ENCODE measurements around the gene DIDO1. TPM values are rescaled to one million over a fixed set of nuclear protein-coding genes. Genes with fewer than 3 reads are reported as not detected.

DIDO1 gene
- total RNA-seq, 4 donors from 2014 or later, result 68.3 to 135 (median 88.0) TPM

- intact Hi-C loops (cut with DNase I; ENCODE audit: low total_unique reads), result loop anchor here (5.0 kb wide), 1 partner anchor 465 kb away; the partner anchor contains the start of gene RBBP8NL
- TF ChIP-seq EP300 (IDR thresholded peaks at IDR 0.05; ENCODE audit: low read depth), result no peak
- TF ChIP-seq CTCF (IDR thresholded peaks at IDR 0.05), result no peak
Observed at GRCh38 chr20:62892348-62893304, 33.7 kb downstream of the DIDO1 start.

GRCh38 chr20:62891111-62891510, 35.2 kb downstream of the DIDO1 start:
- Histone ChIP-seq H3K4me1 (peaks cover 4 to 12% (median 7%) of the 10 kb centered on the region in 4 donors), H3K9me3 (no peaks in the 10 kb centered on the region), H3K27ac (no peak overlapping the region), H3K36me3 (peaks cover 0 to 76% (median 35%) of the 10 kb centered on the region in 4 donors), H3K4me3 (no peak overlapping the region), H3K27me3 (no peaks in the 10 kb centered on the region)
- intact Hi-C loops (cut with DNase I; ENCODE audit: low total_unique reads), result loop anchor here (5.0 kb wide), 1 partner anchor 464 kb away; the partner anchor contains the start of gene RBBP8NL
- TF ChIP-seq EP300 (IDR thresholded peaks at IDR 0.05; ENCODE audit: low read depth) (no peak), POLR2AphosphoS5 (IDR thresholded peaks at IDR 0.05) (no peak), CTCF (IDR thresholded peaks at IDR 0.05) (no peak), POLR2A (IDR thresholded peaks at IDR 0.05) (no peak)
- in situ Hi-C loops (cut with MboI; ENCODE audit: low pct_ligation_motif_present in 1 of 4, low pct_unique_long_range_greater_than_20kb in 1 of 4, low sequenced_read_pairs in 3 of 4), result loop anchor here in 3 of 4 donors (5.0 to 25.0 kb wide), 2 partner anchors 121 kb away; partner anchors contain the start of gene BHLHE23 (in 2 of the 3)
- DNase-seq, result no peak
- WGBS, 2 donors (ENCODE audit: low coverage in 1 of 2), result 88% methylated on average over 15 of the region's 15 CpGs; no CpG with 5 or more reads in 1 of the 2 donors

More at GRCh38 chr20:62892348-62893304, 33.7 kb downstream of the DIDO1 start:
- no peak overlapping the region for H3K27ac ChIP-seq
- H3K9me3 ChIP-seq, result no peaks in the 10 kb centered on the region
- H3K36me3 ChIP-seq, result peaks cover 0 to 81% (median 37%) of the 10 kb centered on the region in 4 donors
- no peak for DNase-seq
- in situ Hi-C loops (cut with MboI; ENCODE audit: low pct_ligation_motif_present in 1 of 4, low pct_unique_long_range_greater_than_20kb in 1 of 4, low sequenced_read_pairs in 3 of 4), result loop anchor here in 3 of 4 donors (5.0 to 25.0 kb wide), 2 partner anchors 120 kb away; partner anchors contain the start of gene BHLHE23 (in 2 of the 3)
- WGBS, 2 donors (ENCODE audit: low coverage in 1 of 2), result 84 to 92% methylated on average over 12 to 25 of the region's 25 CpGs
- no peak overlapping the region for H3K4me3 ChIP-seq
- peaks cover 0 to 4% (median 3%) of the 10 kb centered on the region in 4 donors for H3K4me1 ChIP-seq
- H3K27me3 ChIP-seq, result no peaks in the 10 kb centered on the region

- Histone ChIP-seq H3K4me3 (no peak overlapping the region), H3K4me1 (peaks cover 4 to 12% (median 7%) of the 10 kb centered on the region in 4 donors), H3K36me3 (peaks cover 0 to 70% (median 35%) of the 10 kb centered on the region in 4 donors), H3K27ac (no peak overlapping the region), H3K27me3 (no peaks in the 10 kb centered on the region), H3K9me3 (no peaks in the 10 kb centered on the region)
- in situ Hi-C loops (cut with MboI; ENCODE audit: low pct_ligation_motif_present in 1 of 4, low pct_unique_long_range_greater_than_20kb in 1 of 4, low sequenced_read_pairs in 3 of 4) (loop anchor here in 3 of 4 donors (5.0 to 25.0 kb wide), 2 partner anchors 122 kb away; partner anchors contain the start of gene BHLHE23 (in 2 of the 3)), intact Hi-C loops (cut with DNase I; ENCODE audit: low total_unique reads) (loop anchor here (5.0 kb wide), 1 partner anchor 463 kb away; the partner anchor contains the start of gene RBBP8NL)
- TF ChIP-seq POLR2A (IDR thresholded peaks at IDR 0.05) (no peak), EP300 (IDR thresholded peaks at IDR 0.05; ENCODE audit: low read depth) (no peak), POLR2AphosphoS5 (IDR thresholded peaks at IDR 0.05) (no peak), CTCF (IDR thresholded peaks at IDR 0.05) (no peak)
- 95% methylated on average over 7 of the region's 7 CpGs; no CpG with 5 or more reads in 1 of the 2 donors for WGBS, 2 donors (ENCODE audit: low coverage in 1 of 2)
- no peak for DNase-seq
Observed at GRCh38 chr20:62890444-62890843, 35.9 kb downstream of the DIDO1 start.

GRCh38 chr20:62889871-62890270, 36.4 kb downstream of the DIDO1 start:
- in situ Hi-C loops (cut with MboI; ENCODE audit: low pct_ligation_motif_present in 1 of 4, low pct_unique_long_range_greater_than_20kb in 1 of 4, low sequenced_read_pairs in 3 of 4), result loop anchor here in 3 of 4 donors (5.0 to 25.0 kb wide), 2 partner anchors 122 kb away; partner anchors contain the start of gene BHLHE23 (in 2 of the 3)
- H3K9me3 ChIP-seq, result no peaks in the 10 kb centered on the region
- no peak for DNase-seq
- TF ChIP-seq CTCF (IDR thresholded peaks at IDR 0.05) (no peak), POLR2A (IDR thresholded peaks at IDR 0.05) (no peak), POLR2AphosphoS5 (IDR thresholded peaks at IDR 0.05) (no peak), EP300 (IDR thresholded peaks at IDR 0.05; ENCODE audit: low read depth) (no peak)
- H3K4me1 ChIP-seq, result peaks cover 4 to 12% (median 7%) of the 10 kb centered on the region in 4 donors
- no peak overlapping the region for H3K27ac ChIP-seq
- H3K4me3 ChIP-seq, result no peak overlapping the region
- intact Hi-C loops (cut with DNase I; ENCODE audit: low total_unique reads), result loop anchor here (5.0 kb wide), 1 partner anchor 463 kb away; the partner anchor contains the start of gene RBBP8NL
- no peaks in the 10 kb centered on the region for H3K27me3 ChIP-seq
- H3K36me3 ChIP-seq, result peaks cover 0 to 66% (median 33%) of the 10 kb centered on the region in 4 donors
- WGBS, 2 donors (ENCODE audit: low coverage in 1 of 2), result 93% methylated on average over 9 of the region's 9 CpGs; no CpG with 5 or more reads in 1 of the 2 donors
